GM21576 (cell line): Measurements from ENCODE around the gene GALR3.

Source experiments
- ATAC-seq: cut with Tn5 transposase; IDR thresholded peaks from one replicate; pipeline ENCODE4 v1.9.1; 2021; ENCODE audit warnings: mild to moderate bottlenecking, moderate library complexity; ENCODE audit not compliant: unreplicated experiment

Gene GALR3

GRCh38 chr22:37803195-37803638 lies 20.0 kb upstream of the GALR3 start:
- ATAC-seq, result no peak

- ATAC-seq, result no peak
These were observed 19.4 kb upstream of the GALR3 start for GRCh38 chr22:37803639-37804351.

GRCh38 chr22:37804352-37804880 lies 18.8 kb upstream of the GALR3 start:
- ATAC-seq, result no peak

DNA sequence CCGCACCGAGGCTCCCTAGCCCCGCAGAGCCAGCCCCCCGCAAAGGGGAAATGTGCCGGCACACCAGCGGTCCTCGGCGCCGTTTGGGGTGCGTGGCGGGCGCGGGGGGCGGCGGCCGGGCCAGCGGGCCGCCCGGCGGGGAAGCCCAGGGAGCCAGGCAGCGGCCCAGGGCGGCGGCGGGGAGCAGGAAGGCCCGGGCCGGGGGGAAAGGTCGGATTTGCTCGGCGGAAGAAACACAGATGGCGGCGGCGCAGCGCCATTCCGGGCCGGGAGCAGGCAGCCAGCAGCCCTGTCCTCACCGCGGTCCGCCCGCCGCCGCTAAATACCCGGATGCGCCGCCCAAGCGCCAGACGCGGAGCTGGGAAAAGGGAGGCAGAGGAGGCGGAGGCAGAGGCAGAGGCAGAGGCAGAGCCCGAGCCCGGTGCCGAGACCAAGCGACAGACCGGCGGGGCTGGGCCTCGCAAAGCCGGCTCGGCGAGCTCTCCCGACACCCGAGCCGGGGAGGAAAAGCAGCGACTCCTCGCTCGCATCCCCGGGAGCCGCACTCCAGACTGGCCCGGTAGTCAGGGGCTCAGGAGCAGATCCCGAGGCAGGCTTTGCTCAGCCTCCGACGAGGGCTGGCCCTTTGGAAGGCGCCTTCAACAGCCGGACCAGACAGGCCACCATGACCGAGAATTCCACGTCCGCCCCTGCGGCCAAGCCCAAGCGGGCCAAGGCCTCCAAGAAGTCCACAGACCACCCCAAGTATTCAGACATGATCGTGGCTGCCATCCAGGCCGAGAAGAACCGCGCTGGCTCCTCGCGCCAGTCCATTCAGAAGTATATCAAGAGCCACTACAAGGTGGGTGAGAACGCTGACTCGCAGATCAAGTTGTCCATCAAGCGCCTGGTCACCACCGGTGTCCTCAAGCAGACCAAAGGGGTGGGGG lies 18.0 kb upstream of the GALR3 start:
- ATAC-seq, result no peak

DNA sequence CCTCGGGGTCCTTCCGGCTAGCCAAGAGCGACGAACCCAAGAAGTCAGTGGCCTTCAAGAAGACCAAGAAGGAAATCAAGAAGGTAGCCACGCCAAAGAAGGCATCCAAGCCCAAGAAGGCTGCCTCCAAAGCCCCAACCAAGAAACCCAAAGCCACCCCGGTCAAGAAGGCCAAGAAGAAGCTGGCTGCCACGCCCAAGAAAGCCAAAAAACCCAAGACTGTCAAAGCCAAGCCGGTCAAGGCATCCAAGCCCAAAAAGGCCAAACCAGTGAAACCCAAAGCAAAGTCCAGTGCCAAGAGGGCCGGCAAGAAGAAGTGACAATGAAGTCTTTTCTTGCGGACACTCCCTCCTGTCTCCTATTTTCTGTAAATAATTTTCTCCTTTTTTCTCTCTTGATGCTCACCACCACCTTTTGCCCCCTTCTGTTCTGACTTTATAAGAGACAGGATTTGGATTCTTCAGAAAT lies 17.3 kb upstream of the GALR3 start:
- no peak for ATAC-seq

DNA sequence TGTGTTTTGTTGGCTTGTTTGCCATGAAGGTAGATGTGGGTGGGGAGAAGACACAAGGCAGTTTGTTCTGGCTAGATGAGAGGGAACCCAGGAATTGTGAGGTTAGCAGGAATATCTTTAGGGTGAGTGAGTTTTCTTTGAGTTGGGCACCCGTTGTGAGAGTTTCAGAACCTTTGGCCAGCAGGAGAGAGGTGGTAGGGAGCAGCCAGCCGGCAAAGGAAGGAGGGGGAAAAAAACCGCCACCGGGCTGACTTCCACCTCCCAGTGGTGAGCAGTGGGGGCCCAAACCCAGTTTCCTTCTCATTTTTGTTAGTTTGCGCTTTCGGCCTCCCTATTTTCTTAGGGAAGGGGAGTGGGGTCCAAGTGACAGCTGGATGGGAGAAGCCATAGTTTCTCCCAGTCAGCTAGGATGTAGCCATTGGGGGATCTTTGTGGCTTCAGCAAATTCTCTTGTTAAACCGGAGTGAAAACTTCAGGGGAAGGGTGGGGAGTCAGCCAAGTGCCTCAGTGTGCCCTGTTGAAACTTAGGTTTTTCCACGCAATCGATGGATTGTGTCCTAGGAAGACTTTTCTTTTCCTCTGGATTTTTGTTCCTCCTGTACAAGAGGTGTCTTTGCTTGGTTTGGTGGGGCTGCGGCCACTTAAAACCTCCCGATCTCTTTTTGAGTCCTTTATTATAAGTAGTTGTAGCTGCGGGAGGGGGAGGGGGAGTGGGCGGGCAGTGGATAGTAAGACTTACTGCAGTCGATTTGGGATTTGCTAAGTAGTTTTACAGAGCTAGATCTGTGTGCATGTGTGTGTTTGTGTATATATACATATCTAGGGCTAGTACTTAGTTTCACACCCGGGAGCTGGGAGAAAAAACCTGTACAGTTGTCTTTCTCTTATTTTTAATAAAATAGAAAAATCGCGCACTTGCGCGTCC lies 16.5 kb upstream of the GALR3 start:
- ATAC-seq, result no peak

DNA sequence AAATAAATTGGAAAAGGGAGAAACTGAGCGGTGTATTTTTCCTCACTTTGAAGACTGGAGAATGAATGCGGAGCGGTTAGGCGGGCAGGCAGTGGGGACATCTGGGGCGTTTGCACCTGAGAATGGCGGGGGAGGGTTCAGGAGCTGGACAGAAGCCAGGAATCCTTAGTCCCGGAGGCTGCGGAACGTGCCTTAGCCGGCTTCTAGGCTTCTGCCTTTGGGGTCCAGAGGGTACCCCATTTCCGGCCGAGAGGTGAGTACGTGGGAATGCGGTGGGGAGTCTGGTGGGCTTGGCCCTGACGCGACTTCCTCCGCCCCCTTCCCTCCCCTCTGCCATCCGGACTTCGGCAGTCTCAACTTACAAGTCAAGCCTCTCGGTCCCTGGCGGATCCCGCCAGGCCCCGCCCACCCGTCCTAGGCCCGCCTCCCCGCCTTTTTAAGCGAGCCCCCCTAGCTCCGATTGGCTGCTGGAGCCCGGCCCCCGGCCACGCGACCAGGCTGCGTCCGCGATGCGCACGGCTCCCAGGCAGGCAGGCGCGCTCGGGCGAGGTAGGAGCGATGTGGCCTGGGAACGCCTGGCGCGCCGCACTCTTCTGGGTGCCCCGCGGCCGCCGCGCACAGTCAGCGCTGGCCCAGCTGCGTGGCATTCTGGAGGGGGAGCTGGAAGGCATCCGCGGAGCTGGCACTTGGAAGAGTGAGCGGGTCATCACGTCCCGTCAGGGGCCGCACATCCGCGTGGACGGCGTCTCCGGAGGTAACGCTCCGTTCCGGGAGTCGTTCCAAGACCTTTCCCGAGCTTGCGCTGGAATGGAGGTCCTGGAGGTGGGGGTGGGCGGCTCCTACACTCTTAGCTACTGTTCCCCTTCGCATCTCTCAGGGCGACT lies 15.5 kb upstream of the GALR3 start, which contains the start of gene GCAT:
Gene GCAT, plus strand, starts transcription at position 525 of the 884 bp plus-strand sequence. Its CDS starts 34 bp downstream, at position 559.
- ATAC-seq, result peak; percentile 79

GRCh38 chr22:37808294-37808657 lies 14.9 kb upstream of the GALR3 start:
- ATAC-seq, result no peak

DNA sequence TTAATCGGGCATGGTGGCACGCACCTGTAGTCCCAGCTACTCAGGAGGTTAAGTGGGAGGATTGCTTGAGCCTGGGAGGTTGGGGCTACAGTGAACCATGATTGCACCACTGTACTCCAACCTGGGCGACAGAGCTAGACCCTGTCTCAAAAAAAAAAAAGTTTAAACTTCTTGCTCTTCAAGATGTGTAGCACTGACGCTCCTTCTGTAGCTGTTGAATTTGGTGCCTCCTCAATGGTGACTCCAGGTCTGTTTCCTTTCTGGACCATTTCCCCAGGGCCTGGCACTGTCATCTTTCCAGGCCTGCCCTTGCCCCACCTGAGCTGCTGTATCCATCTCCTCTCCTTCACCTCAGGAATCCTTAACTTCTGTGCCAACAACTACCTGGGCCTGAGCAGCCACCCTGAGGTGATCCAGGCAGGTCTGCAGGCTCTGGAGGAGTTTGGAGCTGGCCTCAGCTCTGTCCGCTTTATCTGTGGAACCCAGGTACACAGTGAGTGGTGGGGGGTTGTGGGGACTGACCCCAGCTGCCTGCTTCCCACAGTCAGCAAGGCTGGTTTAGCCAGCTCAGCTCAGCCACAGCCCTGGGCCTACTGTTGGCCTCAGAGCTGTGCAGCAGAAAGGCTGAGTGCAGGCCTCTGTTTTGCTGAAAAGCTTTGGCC lies 13.4 kb upstream of the GALR3 start:
- no peak for ATAC-seq

GRCh38 chr22:37811867-37812266 lies 11.3 kb upstream of the GALR3 start:
- no peak for ATAC-seq

DNA sequence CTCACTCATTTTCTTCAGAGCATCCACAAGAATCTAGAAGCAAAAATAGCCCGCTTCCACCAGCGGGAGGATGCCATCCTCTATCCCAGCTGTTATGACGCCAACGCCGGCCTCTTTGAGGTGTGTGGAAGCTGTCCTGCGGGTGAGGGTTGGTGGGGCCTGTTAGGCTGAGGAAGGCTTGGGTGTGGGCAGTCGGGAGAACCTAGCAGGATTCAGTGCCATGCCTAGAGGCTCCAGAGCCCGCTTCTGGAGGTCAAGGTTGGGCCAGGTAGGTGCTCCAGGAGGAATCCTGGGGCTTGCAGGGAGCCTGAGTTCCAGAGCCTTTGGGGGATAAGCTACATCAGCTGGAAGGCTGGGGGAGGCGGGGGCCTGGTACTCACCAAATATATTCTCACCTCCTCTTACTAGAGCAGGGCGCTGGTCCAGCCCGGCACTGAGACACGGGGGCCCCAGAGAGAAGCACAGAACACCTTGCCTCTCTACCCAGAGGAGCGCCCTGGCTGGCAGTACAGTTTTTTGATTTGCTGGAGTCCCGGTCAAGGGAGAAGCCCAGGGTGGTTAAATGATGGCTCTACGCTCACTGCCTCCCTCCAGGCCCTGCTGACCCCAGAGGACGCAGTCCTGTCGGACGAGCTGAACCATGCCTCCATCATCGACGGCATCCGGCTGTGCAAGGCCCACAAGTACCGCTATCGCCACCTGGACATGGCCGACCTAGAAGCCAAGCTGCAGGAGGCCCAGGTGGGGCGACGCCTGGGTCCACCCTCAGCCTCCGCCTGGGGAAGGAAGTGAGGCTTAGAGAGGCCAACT lies 10.1 kb upstream of the GALR3 start:
- no peak for ATAC-seq

DNA sequence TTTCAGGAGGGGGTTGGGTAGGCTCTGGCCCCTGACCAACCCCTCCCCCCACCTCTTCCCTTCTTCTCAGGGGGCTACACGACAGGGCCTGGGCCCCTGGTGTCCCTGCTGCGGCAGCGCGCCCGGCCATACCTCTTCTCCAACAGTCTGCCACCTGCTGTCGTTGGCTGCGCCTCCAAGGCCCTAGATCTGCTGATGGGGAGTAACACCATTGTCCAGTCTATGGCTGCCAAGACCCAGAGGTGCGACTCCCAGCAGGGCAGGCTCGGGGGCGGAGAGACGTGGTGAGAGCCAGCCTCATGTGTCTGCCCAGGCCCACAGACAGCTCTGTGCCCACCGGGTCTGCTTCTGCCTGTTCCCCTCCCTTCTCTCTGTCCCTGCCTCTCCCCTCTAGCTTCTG lies 7.6 kb upstream of the GALR3 start:
- ATAC-seq, result no peak

GRCh38 chr22:37816543-37817180 lies 6.5 kb upstream of the GALR3 start:
- no peak for ATAC-seq

- no peak for ATAC-seq
These were observed 5.3 kb upstream of the GALR3 start for GRCh38 chr22:37817705-37818408.

- no peak for ATAC-seq
These were observed 4.6 kb upstream of the GALR3 start for GRCh38 chr22:37818409-37819104.

GRCh38 chr22:37819105-37819433 lies 4.1 kb upstream of the GALR3 start:
- ATAC-seq, result no peak

DNA sequence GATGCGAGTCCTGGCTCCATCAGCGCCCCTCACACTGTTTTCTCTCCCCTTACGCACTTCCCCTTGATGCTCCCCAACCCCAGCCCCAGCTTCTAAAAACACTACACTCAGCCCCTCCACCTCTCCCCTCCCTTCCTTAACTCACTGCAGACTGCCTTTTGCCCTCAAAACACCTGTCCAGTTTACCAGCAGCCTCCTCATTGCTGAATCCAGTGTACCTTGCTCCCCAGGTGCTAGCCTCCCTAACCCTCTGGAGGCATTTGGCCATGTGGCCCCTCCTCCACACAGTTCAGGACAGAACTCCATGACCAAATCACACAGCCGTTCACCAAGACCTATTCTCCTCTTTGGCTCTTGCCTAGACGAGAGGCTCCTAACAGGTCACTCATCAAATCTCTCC lies 2.8 kb upstream of the GALR3 start:
- no peak for ATAC-seq
